Stimulated activated CD4-positive, alpha-beta T cell treated with anti-CD3 and anti-CD28 coated beads, Interleukin-1b, Interleukin-23, amount 100 ng/mL, for 1 hour (primary cell): Measurements from ENCODE around the gene GMEB1.

ENCODE experiments used
- DNase-seq, 2 donors: peaks; one replicate each; pipeline ENCODE4 v3.0.0-alpha.2; 2020; ENCODE audit warnings: low read depth in 2 of 2

The GMEB1 gene

DNA sequence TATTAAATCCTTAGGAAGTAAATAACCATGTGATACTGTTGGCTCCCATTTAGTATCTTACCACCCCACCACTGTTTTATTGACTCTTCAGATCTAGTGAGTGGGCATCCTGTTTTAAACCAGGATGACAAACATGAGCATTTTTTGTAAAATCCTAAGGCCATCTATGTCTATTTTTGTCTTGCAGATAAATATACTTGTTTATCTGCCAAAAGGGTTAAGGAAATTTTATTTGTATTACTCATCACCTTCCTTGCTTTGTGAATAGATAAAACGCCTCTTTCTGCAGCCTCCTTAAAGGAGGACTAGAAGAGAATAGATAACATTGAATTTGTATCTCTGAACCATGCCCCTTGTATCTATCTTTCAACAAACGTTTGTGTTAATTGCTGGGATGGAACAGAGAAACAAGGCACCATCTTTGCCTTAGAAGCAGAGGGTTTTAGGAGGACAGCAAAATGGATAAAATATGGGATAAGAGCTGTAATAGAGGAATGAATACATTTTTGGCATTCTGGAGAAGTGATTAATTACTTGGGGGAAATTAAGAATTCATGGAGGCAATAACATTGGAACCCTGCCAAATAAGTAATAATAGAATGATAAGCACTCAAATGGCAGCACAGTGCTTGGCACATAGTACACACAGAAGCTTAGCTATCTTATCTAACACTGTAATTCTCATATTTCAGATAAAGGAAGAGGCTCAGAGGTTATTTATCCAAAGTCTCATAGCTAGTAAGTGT lies 82.9 kb downstream of the GMEB1 start:
- no peak for DNase-seq

DNA sequence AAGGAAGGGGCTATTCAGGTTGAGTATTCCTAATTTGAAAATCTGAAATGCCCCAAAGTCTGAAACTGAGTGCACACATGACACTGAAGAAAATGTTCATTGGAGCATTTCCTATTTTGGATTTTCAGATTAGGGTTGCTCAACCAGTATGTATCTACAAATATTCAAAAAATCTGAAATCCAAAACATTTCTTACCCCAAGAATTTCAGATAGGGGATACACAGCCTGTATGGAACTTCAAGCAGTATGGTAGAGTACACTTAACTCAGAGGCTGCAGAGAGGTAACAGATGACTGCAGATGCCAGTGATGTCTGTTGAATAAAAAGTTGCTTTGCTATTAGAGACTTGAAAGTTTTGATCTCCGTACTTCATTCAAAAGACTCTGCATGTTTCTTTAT lies 87.1 kb downstream of the GMEB1 start:
- DNase-seq = no peak

DNA sequence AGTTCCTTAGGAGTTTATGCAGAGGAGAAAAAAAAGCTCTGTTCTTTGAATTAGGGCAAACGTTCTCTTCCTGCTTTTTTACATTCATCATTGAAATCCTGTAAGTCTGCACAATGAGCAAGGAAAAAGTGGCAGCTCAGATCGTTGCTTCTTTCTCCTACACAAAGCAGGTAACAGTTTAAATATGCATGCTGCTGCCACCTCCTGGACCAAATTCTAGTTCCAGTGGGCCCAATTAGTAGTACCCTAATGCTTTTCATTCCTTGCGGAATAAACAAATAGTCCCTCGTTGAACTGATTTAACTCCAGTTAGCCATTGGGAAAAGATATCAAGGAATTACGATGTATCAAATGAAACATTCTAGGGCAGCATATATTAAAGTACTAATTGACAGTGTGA lies 88.3 kb downstream of the GMEB1 start:
- DNase-seq = no peak

DNA sequence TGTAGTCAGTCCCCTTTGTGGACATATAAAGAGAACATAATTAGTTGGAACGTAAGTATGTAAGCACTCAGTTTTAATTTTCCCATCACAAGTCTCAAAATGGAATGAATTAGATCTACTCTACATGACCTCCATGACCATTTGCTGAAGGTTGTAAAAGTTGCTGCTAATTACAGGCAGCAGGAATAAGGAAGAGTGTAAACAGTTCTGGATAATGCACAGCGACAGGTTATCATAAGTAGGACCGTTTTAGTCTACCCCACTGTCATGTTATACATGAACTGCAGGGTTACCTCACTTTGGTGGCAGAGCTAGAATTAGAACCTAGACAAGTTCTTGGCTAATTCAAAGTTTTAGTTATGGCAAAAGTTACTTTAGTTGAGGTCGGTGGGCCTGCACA lies 89.8 kb downstream of the GMEB1 start:
- no peak for DNase-seq

DNA sequence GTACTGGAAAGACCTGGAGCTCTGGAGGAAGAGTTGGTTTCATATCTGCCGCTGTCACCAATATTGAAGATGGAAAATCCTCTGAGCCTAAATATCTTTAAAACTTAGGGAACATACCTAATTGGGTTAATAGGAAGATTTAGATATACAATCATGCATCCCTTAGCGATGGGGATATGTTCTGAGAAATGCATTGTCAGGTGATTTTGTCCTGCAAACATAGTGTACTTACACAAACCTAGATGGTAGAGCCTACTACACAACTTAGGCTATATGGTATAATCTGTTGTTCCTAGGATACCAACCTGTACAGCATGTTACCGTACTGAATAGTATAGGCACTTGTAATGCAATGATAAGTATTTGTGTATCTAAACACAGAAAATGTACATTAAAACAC lies 90.7 kb downstream of the GMEB1 start:
- no peak for DNase-seq

DNA sequence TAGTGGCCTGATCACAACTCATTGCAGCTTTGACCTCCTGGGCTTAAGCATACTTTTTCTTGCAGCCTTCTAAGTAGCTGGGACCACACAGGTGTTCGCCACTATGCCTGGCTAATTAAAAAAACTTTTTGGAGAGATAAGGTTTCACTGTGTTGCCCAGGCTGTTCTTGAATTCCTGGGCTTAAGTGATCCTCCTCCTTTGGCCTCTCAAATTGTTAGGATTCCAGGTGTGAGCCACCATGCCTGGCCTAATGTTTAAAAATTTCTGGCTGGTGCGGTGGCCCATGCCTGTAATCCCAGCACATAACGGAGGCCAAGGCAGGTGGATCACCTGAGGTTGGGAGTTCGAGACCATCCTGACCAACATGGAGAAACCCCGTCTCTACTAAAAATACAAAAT lies 92.6 kb downstream of the GMEB1 start:
- DNase-seq = no peak

DNA sequence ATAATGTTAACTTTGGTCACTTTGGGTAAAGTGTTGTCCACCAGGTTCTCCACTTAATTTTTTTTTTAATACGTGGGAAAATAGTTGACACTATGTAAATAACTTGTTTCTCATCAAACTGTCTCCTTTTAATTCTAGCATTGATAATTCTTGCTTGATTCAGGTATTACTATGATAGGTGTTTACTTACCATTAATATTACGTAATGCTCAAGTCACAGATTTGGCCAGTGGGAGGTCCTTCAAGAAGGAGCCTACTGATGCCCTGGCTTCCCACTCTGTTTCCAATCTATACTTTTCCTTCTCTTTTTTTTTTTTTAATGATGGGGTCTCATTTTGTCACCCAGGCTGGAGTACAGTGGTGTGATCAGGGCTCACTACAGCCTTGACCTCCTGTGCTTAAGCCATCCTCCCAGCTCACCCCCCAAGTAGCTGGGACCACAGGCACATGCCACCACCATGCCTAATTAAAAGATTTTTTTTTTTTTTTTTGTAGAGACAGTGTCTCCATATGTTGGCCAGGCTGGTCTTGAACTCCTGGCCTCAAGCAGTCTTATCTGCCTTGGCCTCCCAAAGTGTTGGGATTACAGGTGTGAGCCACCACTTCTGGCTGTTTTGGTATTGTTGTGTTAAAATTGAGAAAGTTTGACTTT lies 98.1 kb downstream of the GMEB1 start:
- no peak for DNase-seq
